Activated naive CD8-positive, alpha-beta T cell (primary cell): Measurements from ENCODE around the gene FHIT.
"Not testable (repeated sequence)": the region's sequence is repeated elsewhere in the genome, so short reads cannot be mapped to it uniquely, and the experiment has no call there.

Experiments used
- H3K27ac Mint-ChIP-seq: one replicate; pipeline ENCODE4 v1.8.0; 2021; ENCODE audit warnings: mixed read lengths
- H3K27me3 Mint-ChIP-seq: one replicate; pipeline ENCODE4 v1.8.0; 2021; ENCODE audit warnings: mixed read lengths
- H3K36me3 Mint-ChIP-seq: one replicate; pipeline ENCODE4 v1.8.0; 2021; ENCODE audit warnings: mixed read lengths
- H3K4me1 Mint-ChIP-seq: one replicate; pipeline ENCODE4 v1.8.0; 2021; ENCODE audit warnings: low read depth, mixed read lengths
- H3K4me3 Mint-ChIP-seq: one replicate; pipeline ENCODE4 v1.8.0; 2021; ENCODE audit warnings: mild to moderate bottlenecking, mixed read lengths
- H3K9me3 Mint-ChIP-seq: one replicate; pipeline ENCODE4 v1.8.0; 2021; ENCODE audit warnings: low read depth, mixed read lengths

The FHIT gene

DNA sequence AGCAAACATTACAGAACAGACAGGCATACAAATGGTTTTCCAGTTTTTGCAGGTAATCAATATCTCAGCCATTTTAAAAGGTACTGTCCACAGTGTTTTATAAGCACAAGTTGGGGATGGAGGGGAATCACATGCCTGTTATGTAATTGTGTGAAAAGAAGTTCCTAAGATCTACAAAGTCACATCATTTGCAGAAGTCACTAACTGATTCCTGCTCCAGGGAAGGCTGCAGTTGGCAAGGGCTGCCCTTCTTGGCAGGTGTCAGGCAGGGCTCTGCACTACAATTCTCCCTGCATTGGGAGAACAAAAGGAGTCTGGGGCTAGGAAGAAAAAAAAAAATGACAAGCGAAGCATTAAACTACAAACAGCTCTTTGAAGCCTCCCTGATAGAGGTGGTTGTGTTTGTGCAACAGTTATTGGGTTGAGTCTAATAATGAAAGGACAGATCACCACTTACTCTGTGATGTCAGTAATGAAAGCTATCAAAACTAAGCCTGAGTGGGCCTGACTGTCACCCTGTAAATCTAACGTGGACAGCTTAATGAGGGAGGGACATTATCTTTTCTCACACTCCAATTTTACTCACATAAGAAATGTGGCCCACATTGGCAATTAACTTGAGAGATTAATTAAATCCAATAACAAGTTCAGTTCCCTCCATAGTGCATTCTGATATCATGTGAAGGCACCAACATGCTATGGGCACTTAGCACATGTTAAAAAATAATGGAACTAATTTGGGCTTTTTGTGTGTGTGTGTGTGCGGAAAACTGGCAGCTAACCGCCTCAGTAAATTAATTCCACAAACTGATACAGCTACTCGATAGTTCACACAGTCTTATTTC lies 242.9 kb downstream of the FHIT start:
- Mint-ChIP-seq H3K27me3 (no peaks in the 10 kb centered on the region), H3K27ac (no peak overlapping the region), H3K9me3 (no peaks in the 10 kb centered on the region), H3K4me3 (no peak overlapping the region), H3K36me3 (peaks cover 6% of the 10 kb centered on the region), H3K4me1 (peaks cover 2% of the 10 kb centered on the region)

DNA sequence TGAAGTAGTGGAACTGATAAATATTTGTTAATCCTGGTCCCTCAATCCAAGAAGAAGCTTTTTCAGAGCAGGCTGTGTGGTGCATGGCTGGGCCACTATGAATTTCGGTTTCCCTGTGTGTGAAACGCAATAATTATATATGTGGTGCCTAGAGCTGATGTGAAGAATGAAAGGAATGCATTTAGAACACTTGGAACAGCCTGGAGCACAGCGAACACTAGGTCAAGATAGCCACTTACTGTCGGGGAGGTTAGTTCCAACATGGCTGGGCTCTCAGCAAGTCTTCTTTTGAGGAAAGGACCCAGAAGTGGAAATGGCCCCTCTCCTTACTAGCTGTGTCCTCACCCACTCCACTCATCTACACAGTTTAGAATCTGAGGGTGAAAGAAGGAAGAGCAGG lies 245.7 kb downstream of the FHIT start:
- no peak overlapping the region for H3K27ac Mint-ChIP-seq
- H3K27me3 Mint-ChIP-seq = no peaks in the 10 kb centered on the region
- H3K9me3 Mint-ChIP-seq = no peaks in the 10 kb centered on the region
- H3K4me3 Mint-ChIP-seq = no peak overlapping the region
- peaks cover 2% of the 10 kb centered on the region for H3K4me1 Mint-ChIP-seq
- H3K36me3 Mint-ChIP-seq = peaks cover 3% of the 10 kb centered on the region

DNA sequence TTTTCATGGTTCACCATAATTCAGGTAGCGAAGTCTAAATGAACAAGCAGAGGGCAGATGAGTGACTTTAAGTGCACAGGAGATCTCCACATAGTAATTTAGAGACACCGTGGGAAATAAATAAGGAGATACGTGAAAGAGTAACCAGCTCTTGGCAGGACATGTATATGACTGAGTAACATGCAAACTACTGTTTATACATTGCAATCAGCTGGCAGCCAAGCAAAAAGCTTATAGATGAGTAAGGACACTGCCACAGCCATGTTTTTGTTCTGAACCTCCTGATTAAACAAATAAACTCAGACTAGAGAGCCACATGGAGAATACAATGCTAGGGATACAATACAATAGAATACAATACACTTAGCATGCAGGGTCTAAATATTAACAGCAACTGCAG lies 252.4 kb downstream of the FHIT start:
- H3K36me3 Mint-ChIP-seq = peaks cover 2% of the 10 kb centered on the region

GRCh38 chr3:60992395-60992794 lies 258.9 kb downstream of the FHIT start:
- H3K9me3 Mint-ChIP-seq = peaks cover 4% of the 10 kb centered on the region

More for the DNA sequence above, 252.4 kb downstream of the FHIT start:
- H3K27ac Mint-ChIP-seq = no peak overlapping the region
- H3K4me3 Mint-ChIP-seq = no peak overlapping the region
- H3K4me1 Mint-ChIP-seq = no peaks in the 10 kb centered on the region
- no peaks in the 10 kb centered on the region for H3K9me3 Mint-ChIP-seq
- H3K27me3 Mint-ChIP-seq = no peaks in the 10 kb centered on the region

GRCh38 chr3:60990442-60990730 lies 260.9 kb downstream of the FHIT start:
- no peaks in the 10 kb centered on the region for H3K27me3 Mint-ChIP-seq
- H3K27ac Mint-ChIP-seq = no peak overlapping the region
- peaks cover 7% of the 10 kb centered on the region for H3K36me3 Mint-ChIP-seq
- H3K4me1 Mint-ChIP-seq = no peaks in the 10 kb centered on the region
- H3K4me3 Mint-ChIP-seq = no peak overlapping the region
- peaks cover 7% of the 10 kb centered on the region for H3K9me3 Mint-ChIP-seq

More at GRCh38 chr3:60992395-60992794, 258.9 kb downstream of the FHIT start:
- H3K4me1 Mint-ChIP-seq = no peaks in the 10 kb centered on the region
- no peaks in the 10 kb centered on the region for H3K27me3 Mint-ChIP-seq
- no peak overlapping the region for H3K27ac Mint-ChIP-seq
- H3K36me3 Mint-ChIP-seq = peaks cover 4% of the 10 kb centered on the region
- H3K4me3 Mint-ChIP-seq = no peak overlapping the region

GRCh38 chr3:60989626-60990441 lies 261.4 kb downstream of the FHIT start:
- Mint-ChIP-seq H3K4me1 (no peaks in the 10 kb centered on the region), H3K27me3 (no peaks in the 10 kb centered on the region), H3K27ac (no peak overlapping the region), H3K9me3 (peaks cover 7% of the 10 kb centered on the region), H3K4me3 (no peak overlapping the region), H3K36me3 (peaks cover 7% of the 10 kb centered on the region)

DNA sequence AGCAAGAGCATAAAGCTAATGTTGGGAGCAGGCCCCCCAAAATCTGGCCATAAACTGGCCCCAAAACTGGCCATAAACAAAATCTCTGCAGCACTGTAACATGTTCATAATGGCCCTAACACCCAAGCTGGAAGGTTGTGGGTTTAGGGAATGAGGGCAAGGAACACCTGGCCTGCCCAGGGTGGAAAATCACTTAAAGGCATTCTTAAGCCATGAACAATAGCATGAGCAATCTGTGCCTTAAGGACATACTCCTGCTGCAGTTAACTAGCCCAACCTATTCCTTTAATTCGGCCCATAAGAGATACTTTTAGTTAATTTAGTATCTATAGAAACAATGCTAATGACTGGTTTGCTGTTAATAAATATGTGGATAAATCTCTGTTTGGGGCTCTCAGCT lies 264.1 kb downstream of the FHIT start:
- not testable (repeated sequence) for H3K36me3 Mint-ChIP-seq, H3K4me1 Mint-ChIP-seq, H3K4me3 Mint-ChIP-seq, H3K27me3 Mint-ChIP-seq, H3K27ac Mint-ChIP-seq, H3K9me3 Mint-ChIP-seq

- Mint-ChIP-seq H3K4me1 (no peaks in the 10 kb centered on the region), H3K9me3 (peaks cover 7% of the 10 kb centered on the region), H3K27ac (no peak overlapping the region)
Observed at GRCh38 chr3:60986552-60986951, 264.7 kb downstream of the FHIT start.

GRCh38 chr3:60983906-60984305 lies 267.3 kb downstream of the FHIT start:
- Mint-ChIP-seq H3K27ac (no peak overlapping the region), H3K4me1 (no peaks in the 10 kb centered on the region), H3K27me3 (no peaks in the 10 kb centered on the region), H3K36me3 (peaks cover 8% of the 10 kb centered on the region), H3K4me3 (no peak overlapping the region), H3K9me3 (peaks cover 7% of the 10 kb centered on the region)

More at GRCh38 chr3:60986552-60986951, 264.7 kb downstream of the FHIT start:
- Mint-ChIP-seq H3K36me3 (peaks cover 8% of the 10 kb centered on the region), H3K27me3 (no peaks in the 10 kb centered on the region), H3K4me3 (no peak overlapping the region)

DNA sequence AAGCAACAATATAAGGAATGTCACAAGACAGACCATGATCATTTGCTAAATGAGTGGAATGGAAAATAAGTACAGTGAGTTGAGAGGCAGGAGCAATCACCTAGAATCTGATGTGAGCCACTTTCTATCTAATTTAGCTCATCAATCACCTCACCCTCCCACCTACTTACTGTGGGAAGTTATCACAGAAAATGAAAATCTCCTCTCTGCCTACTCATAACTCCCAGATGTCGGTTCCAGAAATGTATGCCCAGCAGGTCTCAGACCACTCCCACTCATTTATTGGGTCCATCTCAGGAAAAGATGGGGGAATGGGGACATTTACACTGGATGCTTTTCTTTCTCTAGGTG lies 270.9 kb downstream of the FHIT start:
- H3K4me3 Mint-ChIP-seq = no peak overlapping the region
- no peaks in the 10 kb centered on the region for H3K27me3 Mint-ChIP-seq
- H3K9me3 Mint-ChIP-seq = no peaks in the 10 kb centered on the region
- no peaks in the 10 kb centered on the region for H3K4me1 Mint-ChIP-seq
- H3K27ac Mint-ChIP-seq = no peak overlapping the region
- peaks cover 5% of the 10 kb centered on the region for H3K36me3 Mint-ChIP-seq

GRCh38 chr3:60979461-60980341 lies 271.6 kb downstream of the FHIT start:
- no peaks in the 10 kb centered on the region for H3K4me1 Mint-ChIP-seq
- H3K36me3 Mint-ChIP-seq = peaks cover 5% of the 10 kb centered on the region
- no peak overlapping the region for H3K27ac Mint-ChIP-seq
- no peaks in the 10 kb centered on the region for H3K27me3 Mint-ChIP-seq
- peaks cover 3% of the 10 kb centered on the region for H3K9me3 Mint-ChIP-seq
- no peak overlapping the region for H3K4me3 Mint-ChIP-seq

GRCh38 chr3:60973321-60973720 lies 277.9 kb downstream of the FHIT start:
- H3K9me3 Mint-ChIP-seq = peaks cover 26% of the 10 kb centered on the region
- H3K4me3 Mint-ChIP-seq = no peak overlapping the region
- peaks cover 13% of the 10 kb centered on the region for H3K36me3 Mint-ChIP-seq
- no peaks in the 10 kb centered on the region for H3K27me3 Mint-ChIP-seq
- H3K4me1 Mint-ChIP-seq = no peaks in the 10 kb centered on the region
- H3K27ac Mint-ChIP-seq = no peak overlapping the region

- peaks cover 26% of the 10 kb centered on the region for H3K9me3 Mint-ChIP-seq
- no peak overlapping the region for H3K4me3 Mint-ChIP-seq
Observed at GRCh38 chr3:60972599-60972998, 278.7 kb downstream of the FHIT start.

GRCh38 chr3:60970850-60971249 lies 280.4 kb downstream of the FHIT start:
- Mint-ChIP-seq H3K4me1 (no peaks in the 10 kb centered on the region), H3K4me3 (no peak overlapping the region), H3K36me3 (peaks cover 10% of the 10 kb centered on the region), H3K27me3 (no peaks in the 10 kb centered on the region), H3K27ac (no peak overlapping the region), H3K9me3 (peaks cover 31% of the 10 kb centered on the region)

More at GRCh38 chr3:60972599-60972998, 278.7 kb downstream of the FHIT start:
- no peaks in the 10 kb centered on the region for H3K27me3 Mint-ChIP-seq
- peaks cover 13% of the 10 kb centered on the region for H3K36me3 Mint-ChIP-seq
- H3K4me1 Mint-ChIP-seq = no peaks in the 10 kb centered on the region
- H3K27ac Mint-ChIP-seq = no peak overlapping the region

DNA sequence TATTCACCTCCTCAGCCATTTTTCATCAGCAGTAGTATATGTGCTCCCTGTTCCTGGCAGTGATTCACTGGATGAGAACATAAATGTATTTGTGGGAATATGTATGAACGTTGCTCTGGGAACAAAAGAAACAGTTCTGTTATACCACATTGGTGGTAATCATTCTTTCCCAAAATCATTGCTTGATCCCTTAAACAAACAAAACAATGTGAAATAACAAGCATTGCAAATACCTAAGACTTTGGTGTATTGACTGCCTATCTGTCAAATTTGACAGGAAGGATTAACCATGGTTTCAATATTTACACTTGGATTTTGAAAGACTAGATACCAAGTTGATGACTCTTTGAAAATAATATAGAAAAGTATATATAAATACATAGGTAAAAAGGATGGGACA lies 284.1 kb downstream of the FHIT start:
- peaks cover 26% of the 10 kb centered on the region for H3K9me3 Mint-ChIP-seq
- no peaks in the 10 kb centered on the region for H3K4me1 Mint-ChIP-seq
- no peaks in the 10 kb centered on the region for H3K27me3 Mint-ChIP-seq
- no peak overlapping the region for H3K27ac Mint-ChIP-seq
- peaks cover 2% of the 10 kb centered on the region for H3K36me3 Mint-ChIP-seq
- H3K4me3 Mint-ChIP-seq = no peak overlapping the region
